ENCODE measurements around the gene BTN1A1. TPM values are rescaled to one million over a fixed set of nuclear protein-coding genes. Genes with fewer than 3 reads are reported as not detected.

Gene BTN1A1
- total and polyA plus RNA-seq, 9 of the 15 experiments (the other 6 are each of a cell fraction or from before 2014, with no cell fraction given): 0.01 to 0.15 (median 0.06) TPM; not detected in 4

DNA sequence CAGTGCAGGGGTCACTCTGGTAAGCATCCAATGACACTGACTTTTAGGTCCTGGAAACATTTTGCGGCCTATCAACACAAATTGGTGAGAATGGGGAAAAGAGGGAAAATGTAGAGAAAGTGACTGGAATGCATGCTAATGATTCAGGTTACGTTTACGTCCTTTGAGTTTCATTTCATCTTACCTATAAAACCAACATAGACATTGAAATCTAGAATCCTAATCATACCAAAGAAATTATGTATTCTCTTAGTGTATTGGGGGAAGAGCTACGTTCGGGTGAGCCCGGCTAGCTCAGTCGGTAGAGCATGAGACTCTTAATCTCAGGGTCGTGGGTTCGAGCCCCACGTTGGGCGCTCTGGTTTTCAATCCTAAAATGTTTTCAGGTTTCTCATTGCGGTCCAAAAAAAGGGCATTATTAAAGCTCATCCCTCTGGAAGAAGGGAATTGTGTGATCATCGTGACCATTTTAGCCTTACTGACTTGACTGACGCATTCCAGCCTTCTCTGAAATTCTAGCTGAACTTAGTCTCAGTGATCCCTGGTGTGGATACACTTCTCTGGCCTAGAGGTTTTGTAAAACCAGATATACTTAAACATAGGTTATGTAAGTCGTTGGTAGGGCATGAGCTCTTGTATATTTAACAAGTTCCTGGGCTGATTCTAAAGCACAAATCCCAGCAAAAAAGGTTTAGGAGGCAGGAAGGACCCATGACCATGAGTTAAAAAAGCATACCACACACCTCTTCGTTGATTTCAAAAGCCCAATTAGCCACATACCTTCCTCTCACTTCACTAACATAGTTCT, 56.4 kb downstream of the BTN1A1 start (continued):
- peak in 1 of 2 experiments; percentile 35; a peak in 1 of 4 replicates for TF ChIP-seq MCM7 (IDR thresholded peaks at IDR 0.05)
- TF ChIP-seq E2F3 (CRISPR knock-in tag; IDR thresholded peaks at IDR 0.05): no peak
- no peak for TF ChIP-seq ZNF717 (CRISPR knock-in tag; IDR thresholded peaks at IDR 0.05)
- no peak for TF ChIP-seq ZNF143 (CRISPR knock-in tag; IDR thresholded peaks at IDR 0.05)
- TF ChIP-seq, protein P1, sequence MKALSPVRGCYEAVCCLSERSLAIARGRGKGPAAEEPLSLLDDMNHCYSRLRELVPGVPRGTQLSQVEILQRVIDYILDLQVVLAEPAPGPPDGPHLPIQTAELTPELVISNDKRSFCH (CRISPR knock-in tag; IDR thresholded peaks at IDR 0.05): no peak
- TF ChIP-seq, protein P1 (tag; IDR thresholded peaks at IDR 0.05): peak; percentile 83; the same call in 1 of the 2 replicates
- no peak for TF ChIP-seq PTRF (tag; IDR thresholded peaks at IDR 0.05)
- TF ChIP-seq, protein P2, sequence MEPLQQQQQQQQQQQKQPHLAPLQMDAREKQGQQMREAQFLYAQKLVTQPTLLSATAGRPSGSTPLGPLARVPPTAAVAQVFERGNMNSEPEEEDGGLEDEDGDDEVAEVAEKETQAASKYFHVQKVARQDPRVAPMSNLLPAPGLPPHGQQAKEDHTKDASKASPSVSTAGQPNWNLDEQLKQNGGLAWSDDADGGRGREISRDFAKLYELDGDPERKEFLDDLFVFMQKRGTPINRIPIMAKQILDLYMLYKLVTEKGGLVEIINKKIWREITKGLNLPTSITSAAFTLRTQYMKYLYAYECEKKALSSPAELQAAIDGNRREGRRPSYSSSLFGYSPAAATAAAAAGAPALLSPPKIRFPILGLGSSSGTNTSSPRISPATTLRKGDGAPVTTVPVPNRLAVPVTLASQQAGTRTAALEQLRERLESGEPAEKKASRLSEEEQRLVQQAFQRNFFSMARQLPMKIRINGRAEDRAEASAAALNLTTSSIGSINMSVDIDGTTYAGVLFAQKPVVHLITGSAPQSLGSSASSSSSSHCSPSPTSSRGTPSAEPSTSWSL (CRISPR knock-in tag; IDR thresholded peaks at IDR 0.05; ENCODE audit: borderline replicate concordance): no peak
- no peak for TF ChIP-seq GATA2 (CRISPR knock-in tag; IDR thresholded peaks at IDR 0.05)
- TF ChIP-seq SETDB1 (IDR thresholded peaks at IDR 0.05; ENCODE audit: low read length): no peak
- no peak for TF ChIP-seq ZNF121 (CRISPR knock-in tag; conservative IDR thresholded peaks at IDR 0.05)
- TF ChIP-seq, protein P3, sequence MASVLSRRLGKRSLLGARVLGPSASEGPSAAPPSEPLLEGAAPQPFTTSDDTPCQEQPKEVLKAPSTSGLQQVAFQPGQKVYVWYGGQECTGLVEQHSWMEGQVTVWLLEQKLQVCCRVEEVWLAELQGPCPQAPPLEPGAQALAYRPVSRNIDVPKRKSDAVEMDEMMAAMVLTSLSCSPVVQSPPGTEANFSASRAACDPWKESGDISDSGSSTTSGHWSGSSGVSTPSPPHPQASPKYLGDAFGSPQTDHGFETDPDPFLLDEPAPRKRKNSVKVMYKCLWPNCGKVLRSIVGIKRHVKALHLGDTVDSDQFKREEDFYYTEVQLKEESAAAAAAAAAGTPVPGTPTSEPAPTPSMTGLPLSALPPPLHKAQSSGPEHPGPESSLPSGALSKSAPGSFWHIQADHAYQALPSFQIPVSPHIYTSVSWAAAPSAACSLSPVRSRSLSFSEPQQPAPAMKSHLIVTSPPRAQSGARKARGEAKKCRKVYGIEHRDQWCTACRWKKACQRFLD (CRISPR knock-in tag; IDR thresholded peaks at IDR 0.05): no peak
- peak; percentile 92 for TF ChIP-seq FOXK1 (CRISPR knock-in tag; IDR thresholded peaks at IDR 0.05; ENCODE audit: borderline replicate concordance)
- TF ChIP-seq TFAM (CRISPR knock-in tag; conservative IDR thresholded peaks at IDR 0.05): no peak
- TF ChIP-seq SNRNP70 (optimal IDR thresholded peaks at IDR 0.05; ENCODE audit: low read depth, low read length): no peak
- 0 out of 2 replicates have a peak, but pooled peaks have one; percentile 25 for TF ChIP-seq HDAC8 (tag; IDR thresholded peaks at IDR 0.05)
- TF ChIP-seq, protein P4, sequence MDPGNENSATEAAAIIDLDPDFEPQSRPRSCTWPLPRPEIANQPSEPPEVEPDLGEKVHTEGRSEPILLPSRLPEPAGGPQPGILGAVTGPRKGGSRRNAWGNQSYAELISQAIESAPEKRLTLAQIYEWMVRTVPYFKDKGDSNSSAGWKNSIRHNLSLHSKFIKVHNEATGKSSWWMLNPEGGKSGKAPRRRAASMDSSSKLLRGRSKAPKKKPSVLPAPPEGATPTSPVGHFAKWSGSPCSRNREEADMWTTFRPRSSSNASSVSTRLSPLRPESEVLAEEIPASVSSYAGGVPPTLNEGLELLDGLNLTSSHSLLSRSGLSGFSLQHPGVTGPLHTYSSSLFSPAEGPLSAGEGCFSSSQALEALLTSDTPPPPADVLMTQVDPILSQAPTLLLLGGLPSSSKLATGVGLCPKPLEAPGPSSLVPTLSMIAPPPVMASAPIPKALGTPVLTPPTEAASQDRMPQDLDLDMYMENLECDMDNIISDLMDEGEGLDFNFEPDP (CRISPR knock-in tag; IDR thresholded peaks at IDR 0.05): no peak
- no peak; the same call in 1 of the 2 replicates for TF ChIP-seq HDGF (IDR thresholded peaks at IDR 0.05)
- no peak for TF ChIP-seq RUNX1 (IDR thresholded peaks at IDR 0.05; ENCODE audit: low read depth)
- TF ChIP-seq SMARCA4 (IDR thresholded peaks at IDR 0.05): peak; percentile 53; the same call in 1 of the 2 replicates
- peak; percentile 100 for TF ChIP-seq TBP (optimal IDR thresholded peaks at IDR 0.05; ENCODE audit: low read depth, low read length)
- no peak for TF ChIP-seq SMAD4 (CRISPR knock-in tag; conservative IDR thresholded peaks at IDR 0.05)
